ENCODE measurements around the gene SMKR1. TPM values are rescaled to one million over a fixed set of nuclear protein-coding genes. Genes with fewer than 3 reads are reported as not detected.

Gene SMKR1
- total RNA-seq, 1 donor = 0.72 TPM

DNA sequence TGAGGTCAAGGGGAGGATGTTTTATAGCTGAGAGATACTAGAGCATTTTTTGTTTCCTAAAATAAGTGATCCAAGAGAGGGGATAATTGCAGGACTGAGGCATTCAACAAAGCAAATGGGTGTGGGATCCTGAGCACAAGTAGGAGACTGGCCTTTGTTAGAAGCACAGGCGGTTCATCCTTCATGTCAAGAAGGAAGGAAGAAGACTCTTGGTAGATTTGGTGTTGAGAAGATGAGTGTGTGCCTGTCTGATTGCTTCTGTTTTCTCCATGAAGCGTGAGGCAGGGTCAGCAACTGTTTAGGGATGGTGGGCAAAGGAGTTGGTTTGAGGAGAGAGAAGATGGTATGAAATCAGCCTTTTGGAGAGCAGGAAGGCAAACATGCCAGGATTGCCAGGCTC is 40.5 kb upstream of the SMKR1 start:
- no peak overlapping the region for H3K27ac ChIP-seq (ENCODE audit: low read depth, low read length)
- no peaks in the 10 kb centered on the region for H4K20me1 ChIP-seq (ENCODE audit: insufficient read depth, low read length)
- no peaks in the 10 kb centered on the region for H3K27me3 ChIP-seq (ENCODE audit: insufficient read depth, low read length)
- H3K79me2 ChIP-seq (ENCODE audit: insufficient read depth, low read length) = no peaks in the 10 kb centered on the region
- H3K4me2 ChIP-seq (ENCODE audit: insufficient read depth, low read length) = no peak overlapping the region
- peaks cover under 1% of the 10 kb centered on the region for H3K4me1 ChIP-seq (ENCODE audit: insufficient read depth, low read length)
- no peaks in the 10 kb centered on the region for H3K9me3 ChIP-seq (ENCODE audit: low read depth, low read length)
- H3K36me3 ChIP-seq (ENCODE audit: insufficient read depth, low read length) = peaks cover 34% of the 10 kb centered on the region
- TF ChIP-seq, protein P1, sequence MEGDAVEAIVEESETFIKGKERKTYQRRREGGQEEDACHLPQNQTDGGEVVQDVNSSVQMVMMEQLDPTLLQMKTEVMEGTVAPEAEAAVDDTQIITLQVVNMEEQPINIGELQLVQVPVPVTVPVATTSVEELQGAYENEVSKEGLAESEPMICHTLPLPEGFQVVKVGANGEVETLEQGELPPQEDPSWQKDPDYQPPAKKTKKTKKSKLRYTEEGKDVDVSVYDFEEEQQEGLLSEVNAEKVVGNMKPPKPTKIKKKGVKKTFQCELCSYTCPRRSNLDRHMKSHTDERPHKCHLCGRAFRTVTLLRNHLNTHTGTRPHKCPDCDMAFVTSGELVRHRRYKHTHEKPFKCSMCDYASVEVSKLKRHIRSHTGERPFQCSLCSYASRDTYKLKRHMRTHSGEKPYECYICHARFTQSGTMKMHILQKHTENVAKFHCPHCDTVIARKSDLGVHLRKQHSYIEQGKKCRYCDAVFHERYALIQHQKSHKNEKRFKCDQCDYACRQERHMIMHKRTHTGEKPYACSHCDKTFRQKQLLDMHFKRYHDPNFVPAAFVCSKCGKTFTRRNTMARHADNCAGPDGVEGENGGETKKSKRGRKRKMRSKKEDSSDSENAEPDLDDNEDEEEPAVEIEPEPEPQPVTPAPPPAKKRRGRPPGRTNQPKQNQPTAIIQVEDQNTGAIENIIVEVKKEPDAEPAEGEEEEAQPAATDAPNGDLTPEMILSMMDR (IDR thresholded peaks at IDR 0.05; ENCODE audit: extremely low read depth, low read depth, low read length) = no peak
- no peak overlapping the region for H2AFZ ChIP-seq (ENCODE audit: low read length)
- H3K4me3 ChIP-seq (ENCODE audit: insufficient read depth, low read length) = no peak overlapping the region
- no peak for DNase-seq (ENCODE audit: insufficient read length, low spot score, missing footprints)

GRCh38 chr7:129462420-129462819 is 39.9 kb upstream of the SMKR1 start:
- peaks cover 32% of the 10 kb centered on the region for H3K36me3 ChIP-seq (ENCODE audit: insufficient read depth, low read length)
- H3K4me2 ChIP-seq (ENCODE audit: insufficient read depth, low read length) = no peak overlapping the region
- no peak for DNase-seq (ENCODE audit: insufficient read length, low spot score, missing footprints)
- H3K79me2 ChIP-seq (ENCODE audit: insufficient read depth, low read length) = no peaks in the 10 kb centered on the region
- H3K27me3 ChIP-seq (ENCODE audit: insufficient read depth, low read length) = no peaks in the 10 kb centered on the region
- no peak overlapping the region for H3K27ac ChIP-seq (ENCODE audit: low read depth, low read length)
- H3K4me3 ChIP-seq (ENCODE audit: insufficient read depth, low read length) = no peak overlapping the region
- H4K20me1 ChIP-seq (ENCODE audit: insufficient read depth, low read length) = no peaks in the 10 kb centered on the region
- TF ChIP-seq, protein P1 (IDR thresholded peaks at IDR 0.05; ENCODE audit: extremely low read depth, low read depth, low read length) = no peak
- peaks cover 7% of the 10 kb centered on the region for H3K4me1 ChIP-seq (ENCODE audit: insufficient read depth, low read length)
- no peaks in the 10 kb centered on the region for H3K9me3 ChIP-seq (ENCODE audit: low read depth, low read length)
- H2AFZ ChIP-seq (ENCODE audit: low read length) = no peak overlapping the region

GRCh38 chr7:129464194-129464593 is 38.1 kb upstream of the SMKR1 start:
- Histone ChIP-seq H3K4me3 (ENCODE audit: insufficient read depth, low read length) (no peak overlapping the region), H3K27me3 (ENCODE audit: insufficient read depth, low read length) (no peaks in the 10 kb centered on the region), H3K27ac (ENCODE audit: low read depth, low read length) (no peak overlapping the region), H3K9me3 (ENCODE audit: low read depth, low read length) (no peaks in the 10 kb centered on the region), H3K36me3 (ENCODE audit: insufficient read depth, low read length) (peaks cover 25% of the 10 kb centered on the region), H3K79me2 (ENCODE audit: insufficient read depth, low read length) (no peaks in the 10 kb centered on the region), H4K20me1 (ENCODE audit: insufficient read depth, low read length) (no peaks in the 10 kb centered on the region), H3K4me1 (ENCODE audit: insufficient read depth, low read length) (peaks cover 20% of the 10 kb centered on the region), H2AFZ (ENCODE audit: low read length) (no peak overlapping the region), H3K4me2 (ENCODE audit: insufficient read depth, low read length) (no peak overlapping the region)
- TF ChIP-seq, protein P1 (IDR thresholded peaks at IDR 0.05; ENCODE audit: extremely low read depth, low read depth, low read length) = no peak
- no peak for DNase-seq (ENCODE audit: insufficient read length, low spot score, missing footprints)

DNA sequence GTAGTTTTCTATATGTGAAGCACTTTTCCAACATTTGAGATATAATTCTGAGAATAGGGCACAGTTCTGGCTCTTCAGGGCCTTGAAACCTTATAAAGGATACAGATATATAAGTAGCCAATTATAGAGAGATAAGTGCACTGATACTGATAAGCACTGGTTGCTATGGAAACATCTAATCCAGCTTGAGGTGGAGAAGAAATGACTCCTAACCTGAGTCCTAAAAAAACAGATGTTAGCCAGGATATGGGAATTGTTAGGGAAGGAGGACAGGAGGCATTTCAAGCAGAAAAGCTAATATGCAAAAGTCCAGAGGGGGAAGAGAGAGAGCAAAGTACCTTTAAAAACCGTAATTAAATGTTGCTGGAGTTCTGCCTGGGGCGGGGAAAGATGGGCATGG is 37.3 kb upstream of the SMKR1 start:
- H3K79me2 ChIP-seq (ENCODE audit: insufficient read depth, low read length) = no peaks in the 10 kb centered on the region
- peaks cover 22% of the 10 kb centered on the region for H3K36me3 ChIP-seq (ENCODE audit: insufficient read depth, low read length)
- H4K20me1 ChIP-seq (ENCODE audit: insufficient read depth, low read length) = no peaks in the 10 kb centered on the region
- no peaks in the 10 kb centered on the region for H3K27me3 ChIP-seq (ENCODE audit: insufficient read depth, low read length)
- no peak overlapping the region for H2AFZ ChIP-seq (ENCODE audit: low read length)
- no peak overlapping the region for H3K27ac ChIP-seq (ENCODE audit: low read depth, low read length)
- H3K9me3 ChIP-seq (ENCODE audit: low read depth, low read length) = no peaks in the 10 kb centered on the region
- peaks cover 20% of the 10 kb centered on the region for H3K4me1 ChIP-seq (ENCODE audit: insufficient read depth, low read length)
- DNase-seq (ENCODE audit: insufficient read length, low spot score, missing footprints) = no peak
- no peak overlapping the region for H3K4me2 ChIP-seq (ENCODE audit: insufficient read depth, low read length)
- no peak overlapping the region for H3K4me3 ChIP-seq (ENCODE audit: insufficient read depth, low read length)
- TF ChIP-seq, protein P1 (IDR thresholded peaks at IDR 0.05; ENCODE audit: extremely low read depth, low read depth, low read length) = no peak
